ENCODE data around the gene GRM5.

Gene GRM5

GRCh38 chr11:88831303-88831890, 234.4 kb downstream of the GRM5 start:
- no peak for DNase-seq

DNA sequence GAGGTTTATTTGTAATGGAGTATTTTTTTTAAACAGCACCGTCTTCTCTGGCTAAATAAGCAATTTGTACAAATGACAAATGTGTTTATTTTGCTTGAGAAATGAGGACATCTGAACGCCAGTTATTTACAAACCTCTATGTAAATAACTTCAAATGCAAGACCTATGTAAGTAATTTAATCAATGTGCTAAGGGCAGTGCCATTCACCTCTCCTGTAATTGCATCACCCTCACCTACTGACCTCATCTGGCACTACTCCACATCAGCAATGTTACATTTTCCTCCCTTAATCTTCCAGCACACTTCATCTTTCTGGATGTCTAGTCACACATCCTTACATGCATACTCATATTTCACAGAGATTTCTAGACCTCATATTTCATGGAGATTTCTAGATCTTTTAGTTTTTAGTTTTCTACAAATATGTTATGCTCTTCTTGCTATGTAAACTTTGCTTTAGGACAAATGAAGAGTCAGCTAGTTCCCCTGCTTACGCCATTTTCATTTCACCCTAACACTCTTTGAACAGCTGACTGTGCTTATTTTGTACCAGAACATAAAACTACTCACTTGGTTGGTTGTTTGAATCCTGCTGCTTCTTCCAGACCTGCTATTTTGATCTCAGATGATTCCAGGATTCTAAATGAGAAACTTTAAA, 238.6 kb downstream of the GRM5 start:
- no peak for DNase-seq

DNA sequence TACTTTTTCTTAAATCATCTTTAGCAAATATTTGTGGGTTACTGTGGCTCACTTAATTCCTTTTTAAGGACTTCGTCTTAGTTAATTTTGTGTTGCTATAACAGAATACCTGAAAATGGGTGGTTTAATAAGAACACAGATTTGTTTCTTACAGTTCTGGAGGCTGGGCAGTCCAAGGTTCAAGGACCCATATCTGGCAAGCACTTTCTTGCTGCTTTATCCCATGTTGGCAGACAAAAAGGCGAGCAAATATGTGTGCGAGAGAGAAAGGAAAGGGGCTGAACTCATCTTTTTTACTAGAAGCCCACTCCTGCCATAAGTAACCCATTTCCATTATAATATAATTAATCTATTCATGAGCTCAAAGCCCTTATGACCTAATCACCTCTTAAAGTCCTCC, 246.2 kb downstream of the GRM5 start:
- DNase-seq, result no peak

DNA sequence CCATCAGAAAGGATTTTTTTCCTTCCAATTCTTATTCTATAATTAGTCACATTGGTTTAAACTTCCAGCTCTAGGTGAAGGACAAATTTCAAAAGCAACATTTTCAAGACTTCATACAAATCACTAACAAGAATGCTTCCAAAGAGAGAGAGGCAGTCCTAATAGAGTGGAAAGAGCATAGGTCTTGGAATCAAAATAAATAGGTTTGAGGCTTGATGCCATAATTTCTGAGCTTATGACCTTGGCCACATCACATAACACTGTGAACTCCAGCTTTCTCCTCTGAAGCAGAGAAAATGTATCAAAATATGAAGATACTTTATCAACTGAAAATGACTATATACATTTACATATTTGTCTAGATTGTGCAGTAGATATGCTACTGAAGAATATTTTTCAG, 246.8 kb downstream of the GRM5 start:
- DNase-seq, result no peak

DNA sequence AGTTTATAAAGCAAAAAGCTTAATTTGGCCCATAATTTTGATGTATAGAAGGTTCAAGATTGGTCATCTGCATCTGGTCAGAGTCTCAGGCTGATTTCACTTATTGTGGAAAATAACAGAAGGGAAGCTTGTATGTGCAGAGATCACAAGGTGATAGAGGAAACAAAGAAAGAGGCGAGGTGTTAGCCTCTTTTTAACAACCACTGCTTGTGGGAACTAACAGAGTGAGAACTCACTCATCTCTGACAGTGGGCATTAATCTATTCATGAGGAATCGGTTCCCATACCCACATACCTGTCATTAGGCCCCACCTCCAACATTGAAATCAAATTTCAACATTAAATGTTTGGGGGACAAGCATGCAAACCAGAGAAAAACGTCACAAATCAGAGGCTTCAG, 250.3 kb downstream of the GRM5 start:
- DNase-seq, result no peak

DNA sequence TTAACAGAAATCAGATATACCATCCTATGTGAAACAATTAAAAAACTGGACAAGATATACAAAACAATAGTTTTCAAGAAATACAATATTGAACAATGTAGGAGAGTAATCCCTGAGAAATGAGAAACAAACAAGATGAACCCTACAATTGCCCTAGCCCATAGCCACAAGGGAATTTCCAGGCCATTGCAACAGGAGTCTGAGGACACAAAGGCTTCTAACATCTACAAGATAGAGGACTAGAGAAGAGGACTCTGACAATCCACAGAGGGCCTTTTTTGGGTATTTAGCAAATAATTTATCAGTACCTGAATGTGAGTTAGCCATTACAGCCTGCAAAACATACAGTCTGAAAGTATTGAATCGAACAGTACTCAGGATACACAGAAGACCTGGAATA, 251.7 kb downstream of the GRM5 start:
- DNase-seq, result no peak

GRCh38 chr11:88813233-88813915, 252.4 kb downstream of the GRM5 start:
- no peak for DNase-seq

DNA sequence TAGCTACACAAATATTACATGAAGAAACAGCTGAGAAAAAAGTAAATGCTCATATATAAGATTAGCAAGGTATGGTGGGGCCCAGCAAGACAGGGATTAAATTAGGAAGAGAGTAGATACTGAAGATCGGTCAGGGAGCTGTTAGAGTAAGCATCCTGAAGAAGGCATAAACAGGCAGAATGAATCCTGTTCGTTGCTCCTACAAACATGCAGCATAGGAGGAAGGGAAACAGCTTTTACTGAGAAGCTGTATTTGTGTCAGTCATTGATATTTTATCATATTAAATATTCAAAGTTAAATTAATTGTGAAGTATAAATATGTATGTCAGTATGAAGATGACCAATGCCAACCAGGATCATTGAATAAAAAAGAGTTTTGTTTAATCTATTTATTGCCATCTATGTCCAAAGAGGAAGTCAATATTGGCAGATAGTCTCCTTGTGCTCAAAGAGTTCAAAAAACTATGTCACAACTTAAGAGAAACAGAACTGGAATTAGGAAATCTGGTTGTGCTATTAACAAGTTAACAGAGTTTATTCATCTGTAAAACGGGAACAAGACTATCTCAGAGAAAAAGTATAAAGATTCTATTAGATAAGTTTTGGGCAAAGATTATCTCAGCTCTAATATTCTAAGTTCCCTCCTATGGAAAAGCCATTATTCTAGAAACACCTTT, 255.2 kb downstream of the GRM5 start:
- no peak for DNase-seq

DNA sequence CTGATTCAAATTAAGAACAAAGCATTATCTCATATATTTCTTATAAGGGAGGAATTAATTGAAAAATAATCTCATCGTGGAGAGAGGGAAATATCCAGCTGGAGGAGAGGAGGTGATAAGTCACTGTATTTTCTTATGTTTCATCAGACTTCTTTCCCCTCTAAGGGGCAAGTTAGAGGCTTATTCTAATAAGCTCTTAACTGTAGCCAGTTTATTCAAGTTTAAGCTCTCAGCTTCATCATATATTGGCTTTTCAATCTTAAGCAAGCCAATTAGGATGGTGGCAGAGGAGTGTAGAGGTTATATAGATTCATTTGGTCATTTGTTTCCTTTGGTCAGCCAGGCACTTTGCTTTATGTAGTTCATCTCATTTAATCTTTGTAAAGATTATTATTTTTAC, 256.7 kb downstream of the GRM5 start:
- no peak for DNase-seq

- no peak for DNase-seq
Measured at GRCh38 chr11:88807349-88807748, 258.4 kb downstream of the GRM5 start.

GRCh38 chr11:88806410-88806809, 259.4 kb downstream of the GRM5 start:
- DNase-seq, result no peak

- DNase-seq, result no peak
Measured at GRCh38 chr11:88801484-88802123, 264.2 kb downstream of the GRM5 start.

DNA sequence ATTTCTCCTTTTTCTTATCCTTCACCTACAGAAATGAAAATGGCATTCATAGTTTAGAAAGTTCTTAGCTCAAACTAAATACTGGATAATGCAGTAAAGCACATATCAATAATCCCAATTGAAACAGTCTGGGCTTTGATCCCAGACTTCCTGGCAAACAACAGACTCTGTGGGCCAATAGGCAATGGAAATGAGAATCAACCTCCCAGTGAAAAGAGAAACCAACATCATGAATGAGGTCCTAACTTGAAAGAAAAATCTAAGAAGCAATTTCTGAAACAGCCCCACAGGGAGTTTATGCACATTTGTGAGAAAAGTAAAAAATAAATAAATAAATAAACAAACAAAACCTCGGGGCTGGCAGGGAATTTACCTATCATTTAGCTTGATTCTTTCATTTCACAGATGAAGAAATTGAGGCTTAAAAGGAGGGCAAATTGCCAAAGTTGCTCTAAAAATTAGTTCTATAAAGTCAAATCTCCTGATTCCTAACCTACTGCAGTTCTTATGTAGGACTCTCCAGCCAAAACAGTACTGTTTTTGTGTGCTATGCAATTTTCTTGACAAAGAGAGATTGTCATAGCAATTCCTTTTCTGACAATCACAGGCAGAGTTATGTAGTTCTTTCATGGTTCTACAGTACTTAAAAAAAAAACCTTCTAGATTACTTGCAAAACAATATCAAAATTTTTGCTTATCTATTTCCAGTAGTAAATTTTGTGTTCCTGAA, 265.8 kb downstream of the GRM5 start:
- DNase-seq, result no peak

GRCh38 chr11:88790182-88790581, 275.6 kb downstream of the GRM5 start:
- DNase-seq, result no peak

DNA sequence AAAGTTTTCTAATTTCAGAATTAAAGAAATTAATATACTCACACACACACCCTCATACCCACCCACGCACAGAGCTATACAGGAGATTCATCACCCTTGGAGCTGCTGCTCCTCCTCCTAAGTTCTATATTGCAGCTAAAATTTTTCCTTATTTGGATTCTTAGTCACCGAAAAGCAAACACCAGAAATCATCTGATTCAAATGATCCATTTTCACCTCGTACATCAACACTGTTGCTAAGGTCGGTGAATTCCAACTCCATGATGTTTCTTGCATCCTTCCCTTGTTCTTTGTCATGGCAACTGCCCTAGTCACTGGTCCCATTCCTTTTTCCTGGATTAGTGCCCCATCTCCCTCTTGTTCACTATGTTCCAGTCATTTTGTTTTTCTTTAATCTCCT, 286.2 kb downstream of the GRM5 start:
- DNase-seq, result no peak

GRCh38 chr11:88770475-88771079, 295.2 kb downstream of the GRM5 start:
- DNase-seq, result no peak

DNA sequence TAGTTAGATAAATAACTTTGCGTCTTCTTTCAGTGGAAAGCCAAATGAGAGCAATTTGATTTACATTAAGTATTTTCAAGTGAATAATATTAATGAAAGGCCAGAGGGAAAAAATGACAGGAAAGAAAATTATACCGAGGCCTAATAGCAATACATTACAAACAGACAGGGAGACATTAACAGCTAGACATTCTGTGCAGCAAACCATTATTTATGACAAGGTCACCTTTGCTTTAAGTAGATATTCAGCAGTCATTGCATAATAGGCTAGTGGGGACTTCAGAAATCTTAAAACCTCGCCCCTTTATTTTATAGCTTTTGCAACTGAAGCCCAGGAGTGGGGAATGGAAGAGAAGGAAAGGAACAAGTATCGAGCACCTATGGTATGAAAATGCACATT, 321.6 kb downstream of the GRM5 start:
- no peak for DNase-seq

DNA sequence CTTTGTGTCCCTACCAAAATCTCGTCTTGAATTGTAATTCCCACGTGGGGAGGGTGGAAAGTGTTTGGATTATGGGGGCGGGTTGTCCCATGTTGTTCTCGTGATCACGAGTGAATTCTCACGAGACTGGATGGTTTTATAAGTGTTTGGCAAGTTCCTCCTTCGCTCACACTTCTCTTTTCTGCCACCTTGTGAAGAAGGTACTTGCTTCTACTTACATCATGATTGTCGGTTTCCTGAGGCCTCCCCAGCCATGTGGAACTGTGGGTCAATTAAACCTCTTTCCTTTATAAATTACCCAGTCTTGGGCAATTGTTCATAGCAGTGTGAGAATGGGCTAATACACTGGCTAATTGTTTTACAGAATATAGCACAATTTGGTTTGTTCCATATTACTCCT, 326.3 kb downstream of the GRM5 start:
- DNase-seq, result no peak

DNA sequence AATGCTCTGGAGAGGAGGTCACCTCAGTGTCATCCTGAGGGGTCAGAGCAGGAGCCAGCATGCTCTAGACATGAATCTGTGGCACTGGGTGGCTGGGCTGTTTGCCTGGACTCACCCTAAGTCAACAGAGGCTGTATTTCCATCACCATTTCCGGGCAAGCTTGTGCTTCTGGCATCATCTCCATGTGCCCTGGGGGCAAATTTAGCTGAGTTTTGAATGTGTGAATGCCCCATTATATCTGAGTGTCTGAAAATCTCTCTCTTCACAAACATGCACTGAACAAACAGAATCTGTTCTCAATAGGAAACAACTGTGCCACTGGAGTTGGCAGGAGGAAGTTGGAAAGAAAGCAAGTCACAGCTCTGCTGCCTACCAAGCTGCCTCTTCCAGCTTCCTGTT, 356.2 kb downstream of the GRM5 start:
- DNase-seq, result no peak

DNA sequence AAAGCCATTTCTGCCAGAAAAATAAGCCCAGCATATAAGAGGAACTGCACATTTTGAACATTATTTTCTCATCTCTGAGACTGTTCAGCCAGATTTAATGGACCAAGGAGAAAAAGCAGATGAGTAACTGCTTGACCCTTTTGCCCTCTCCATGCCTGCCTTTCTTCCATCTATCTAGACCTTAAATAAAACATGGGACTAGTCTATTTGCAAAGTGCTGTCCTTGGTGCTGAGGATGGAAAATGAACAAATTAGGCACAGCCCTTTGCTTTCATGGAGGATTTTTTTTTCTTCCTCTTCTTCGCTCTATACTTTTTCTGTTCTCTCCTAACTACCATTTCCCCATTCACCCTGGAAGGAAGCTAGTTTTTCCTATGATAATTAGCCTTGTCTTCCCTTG, 361.3 kb downstream of the GRM5 start:
- DNase-seq, result no peak

DNA sequence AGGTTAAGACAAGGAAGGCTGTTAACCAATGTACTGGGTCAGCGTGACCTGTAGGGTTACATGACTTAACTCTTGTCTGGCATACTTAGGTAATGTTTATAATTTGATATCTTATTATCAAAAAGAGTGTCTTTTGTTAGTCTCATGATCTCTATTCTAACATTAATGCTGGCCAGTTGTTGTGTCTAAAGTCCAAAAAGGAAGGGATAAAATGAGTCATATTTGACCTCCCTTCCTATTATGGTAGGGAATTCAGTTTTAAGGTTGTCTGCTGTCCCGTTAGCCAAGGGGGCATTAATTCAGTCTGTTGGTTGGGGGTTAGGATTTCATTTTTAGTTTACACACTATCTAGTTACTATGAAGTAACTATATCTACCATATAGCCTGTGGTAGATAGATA, 364.0 kb downstream of the GRM5 start:
- no peak for DNase-seq

GRCh38 chr11:88697139-88697538, 368.6 kb downstream of the GRM5 start:
- no peak for DNase-seq

Measured in inflammatory macrophage (primary cell).